NCI-H2227 treated with DMSO at 0.1 percent for 48 hours (cell line): ENCODE measurements around the gene BBOX1.

Source experiments
- DNase-seq: peaks from one replicate; lab custom pipeline; 2025; lab: John Stamatoyannopoulos, UW

The BBOX1 gene

GRCh38 chr11:27025312-27025955 is 15.2 kb upstream of the BBOX1 start:
- no peak for DNase-seq

- DNase-seq = no peak
Observed at GRCh38 chr11:27025957-27026733, 14.5 kb upstream of the BBOX1 start.

GRCh38 chr11:27028561-27028965 is 12.1 kb upstream of the BBOX1 start:
- DNase-seq = no peak

- no peak for DNase-seq
Observed at GRCh38 chr11:27029966-27030365, 10.6 kb upstream of the BBOX1 start.

GRCh38 chr11:27031754-27032153 is 8.9 kb upstream of the BBOX1 start:
- no peak for DNase-seq

- no peak for DNase-seq
Observed at GRCh38 chr11:27039873-27040272, 742 bp upstream of the BBOX1 start.

GRCh38 chr11:27041141-27041899 is 705 bp downstream of the BBOX1 start:
- DNase-seq = no peak

GRCh38 chr11:27046956-27047355 is 6.3 kb downstream of the BBOX1 start:
- DNase-seq = no peak

GRCh38 chr11:27052668-27053067 is 12.1 kb downstream of the BBOX1 start:
- no peak for DNase-seq

GRCh38 chr11:27055065-27055682 is 14.6 kb downstream of the BBOX1 start:
- DNase-seq = no peak

- no peak for DNase-seq
Observed at GRCh38 chr11:27057091-27057780, 16.6 kb downstream of the BBOX1 start.

GRCh38 chr11:27058456-27058855 is 17.8 kb downstream of the BBOX1 start:
- no peak for DNase-seq

GRCh38 chr11:27059431-27059830 is 18.8 kb downstream of the BBOX1 start:
- no peak for DNase-seq

- no peak for DNase-seq
Observed at GRCh38 chr11:27060816-27061460, 20.3 kb downstream of the BBOX1 start.

- DNase-seq = no peak
Observed at GRCh38 chr11:27061461-27061821, 20.8 kb downstream of the BBOX1 start.

GRCh38 chr11:27064086-27064485 is 23.5 kb downstream of the BBOX1 start:
- no peak for DNase-seq

- DNase-seq = no peak
Observed at GRCh38 chr11:27075192-27075591, 34.6 kb downstream of the BBOX1 start.

- no peak for DNase-seq
Observed at GRCh38 chr11:27075655-27076054, 35.0 kb downstream of the BBOX1 start.

- no peak for DNase-seq
Observed at GRCh38 chr11:27076121-27076589, 35.5 kb downstream of the BBOX1 start.

- no peak for DNase-seq
Observed at GRCh38 chr11:27081056-27081455, 40.4 kb downstream of the BBOX1 start.

GRCh38 chr11:27083241-27083640 is 42.6 kb downstream of the BBOX1 start:
- no peak for DNase-seq
